ENCODE results near the gene GPN2.

The GPN2 gene

DNA sequence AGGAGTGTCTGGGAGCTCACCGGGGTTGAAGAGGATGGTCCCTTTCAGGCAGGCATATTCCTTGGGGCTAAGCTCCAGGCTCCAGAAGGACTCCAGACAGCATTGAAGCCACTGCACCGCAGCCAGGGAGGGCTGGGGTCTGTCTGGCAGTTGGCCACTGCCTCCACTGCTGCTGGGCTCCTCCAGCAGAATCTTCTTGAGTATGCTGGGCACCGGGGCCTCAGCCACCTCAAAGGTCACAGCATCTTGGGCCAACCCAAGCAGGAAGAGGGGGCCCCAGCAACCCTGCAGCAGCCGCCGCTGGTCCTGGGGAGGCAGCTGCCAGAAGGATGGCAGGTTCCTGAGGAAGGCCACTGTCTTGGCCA, 23.3 kb upstream of the GPN2 start:
- peaks cover 18% of the 10 kb centered on the region for H3K27me3 ChIP-seq (ENCODE audit: insufficient read depth, low read length)
- H3K4me3 ChIP-seq (ENCODE audit: low read length): no peak overlapping the region
- H2AFZ ChIP-seq (ENCODE audit: low read depth, low read length): no peak overlapping the region

DNA sequence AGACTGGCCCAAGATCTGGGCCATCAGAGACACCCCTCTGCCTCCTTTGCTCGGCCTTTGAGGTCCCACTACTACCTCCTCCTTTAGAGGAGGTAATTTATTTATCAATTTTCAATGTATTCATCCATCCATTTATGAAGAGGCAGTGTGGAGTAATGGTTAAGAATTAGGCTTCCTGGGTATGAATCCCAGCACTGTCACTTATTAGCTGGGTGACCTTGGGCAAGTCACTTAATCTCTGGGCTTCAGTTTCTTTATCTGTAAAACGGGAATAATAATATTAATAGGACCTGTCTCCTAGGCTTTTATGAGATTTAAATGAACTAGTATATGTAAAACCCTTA, 22.0 kb upstream of the GPN2 start:
- Histone ChIP-seq H3K9me3 (ENCODE audit: low read length) (no peaks in the 10 kb centered on the region), H3K27me3 (ENCODE audit: insufficient read depth, low read length) (peaks cover 18% of the 10 kb centered on the region), H3K36me3 (ENCODE audit: insufficient read depth, low read length) (no peaks in the 10 kb centered on the region), H2AFZ (ENCODE audit: low read depth, low read length) (no peak overlapping the region), H3K4me1 (ENCODE audit: insufficient read depth, low read length) (no peaks in the 10 kb centered on the region), H3K4me3 (ENCODE audit: low read length) (no peak overlapping the region)

More for the DNA sequence above, 23.3 kb upstream of the GPN2 start:
- Histone ChIP-seq H3K4me1 (ENCODE audit: insufficient read depth, low read length) (no peaks in the 10 kb centered on the region), H3K36me3 (ENCODE audit: insufficient read depth, low read length) (no peaks in the 10 kb centered on the region), H3K9me3 (ENCODE audit: low read length) (no peaks in the 10 kb centered on the region)

DNA sequence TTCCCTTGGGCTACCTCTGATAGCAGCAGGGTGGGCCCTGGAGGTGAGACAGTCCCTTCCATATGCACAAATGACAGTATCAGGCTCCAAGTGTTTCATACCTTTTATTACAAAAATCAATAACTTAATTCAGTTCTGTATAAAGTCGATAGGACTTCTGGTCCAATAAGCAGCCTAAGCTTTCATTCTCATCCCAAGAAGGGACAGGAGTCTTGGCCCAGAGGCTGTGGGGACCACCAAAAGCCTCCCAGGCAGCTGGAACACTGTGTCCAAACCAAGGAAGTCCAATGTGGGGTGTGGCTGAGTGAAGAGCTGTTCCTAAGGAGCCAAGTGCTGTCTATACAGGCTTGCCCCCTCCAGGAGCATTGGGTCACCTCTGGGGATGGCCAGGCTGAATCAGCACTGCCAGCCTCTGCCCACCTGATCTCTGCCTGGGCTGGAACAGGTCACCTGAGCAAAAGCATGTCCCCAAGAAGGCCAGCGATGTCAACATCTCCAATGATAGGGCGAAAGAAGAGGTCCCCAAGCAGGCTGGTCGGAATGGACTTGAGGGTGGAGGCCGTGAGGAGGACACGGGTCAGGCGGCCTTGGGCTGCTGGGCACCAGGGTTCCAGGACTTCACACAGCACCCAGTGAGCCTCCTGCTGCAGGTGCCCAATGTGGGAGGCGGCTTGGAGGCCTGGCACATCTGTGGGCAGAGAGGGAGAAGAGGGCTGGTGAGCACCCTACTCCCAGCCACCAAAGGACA, 21.5 kb upstream of the GPN2 start:
- H3K27me3 ChIP-seq (ENCODE audit: insufficient read depth, low read length): peaks cover 21% of the 10 kb centered on the region
- H3K9me3 ChIP-seq (ENCODE audit: low read length): no peaks in the 10 kb centered on the region
- no peaks in the 10 kb centered on the region for H3K4me1 ChIP-seq (ENCODE audit: insufficient read depth, low read length)
- H3K4me3 ChIP-seq (ENCODE audit: low read length): no peak overlapping the region
- H3K36me3 ChIP-seq (ENCODE audit: insufficient read depth, low read length): no peaks in the 10 kb centered on the region
- no peak overlapping the region for H2AFZ ChIP-seq (ENCODE audit: low read depth, low read length)

DNA sequence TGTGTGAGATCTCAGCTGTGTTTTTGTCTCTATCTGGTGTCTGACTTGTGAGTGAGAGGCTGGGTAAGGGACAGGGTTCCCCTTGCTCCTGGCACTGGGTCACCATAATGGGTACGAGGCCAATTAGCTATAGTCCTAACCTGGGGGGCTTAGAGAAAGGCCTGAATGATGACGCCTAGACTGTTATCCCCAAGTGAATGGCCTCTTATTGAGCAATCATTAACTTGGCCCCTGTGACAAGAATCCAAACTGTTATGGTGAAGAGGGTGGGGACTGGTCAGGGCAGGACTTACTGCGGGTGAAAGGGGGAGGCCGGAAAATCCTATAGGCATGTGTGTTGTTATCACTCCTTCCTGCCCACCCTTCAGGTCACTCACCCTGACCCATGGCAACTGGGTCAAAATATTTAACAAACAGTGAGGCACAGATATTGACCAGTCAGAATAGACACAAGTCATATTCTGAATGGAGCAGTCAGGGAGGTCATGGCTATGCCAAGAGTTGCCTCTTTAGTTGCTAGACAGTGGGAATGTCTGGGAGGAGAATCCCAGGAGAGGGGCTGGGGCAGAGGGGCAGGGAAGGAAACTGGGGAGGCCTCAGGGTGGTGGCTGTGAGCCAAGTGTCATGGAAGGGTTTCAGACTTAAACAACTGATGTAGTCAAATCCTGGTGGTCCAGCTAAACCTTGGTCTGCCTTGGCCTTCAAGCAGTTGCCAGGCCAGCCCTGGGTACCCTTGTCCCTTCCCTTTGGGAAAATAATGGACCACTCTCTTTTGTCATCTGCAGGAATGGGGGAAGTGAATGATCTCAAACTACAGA, 20.5 kb upstream of the GPN2 start:
- no peaks in the 10 kb centered on the region for H3K4me1 ChIP-seq (ENCODE audit: insufficient read depth, low read length)
- H3K36me3 ChIP-seq (ENCODE audit: insufficient read depth, low read length): no peaks in the 10 kb centered on the region
- no peak overlapping the region for H2AFZ ChIP-seq (ENCODE audit: low read depth, low read length)
- H3K9me3 ChIP-seq (ENCODE audit: low read length): no peaks in the 10 kb centered on the region
- H3K4me3 ChIP-seq (ENCODE audit: low read length): no peak overlapping the region
- H3K27me3 ChIP-seq (ENCODE audit: insufficient read depth, low read length): peaks cover 21% of the 10 kb centered on the region

DNA sequence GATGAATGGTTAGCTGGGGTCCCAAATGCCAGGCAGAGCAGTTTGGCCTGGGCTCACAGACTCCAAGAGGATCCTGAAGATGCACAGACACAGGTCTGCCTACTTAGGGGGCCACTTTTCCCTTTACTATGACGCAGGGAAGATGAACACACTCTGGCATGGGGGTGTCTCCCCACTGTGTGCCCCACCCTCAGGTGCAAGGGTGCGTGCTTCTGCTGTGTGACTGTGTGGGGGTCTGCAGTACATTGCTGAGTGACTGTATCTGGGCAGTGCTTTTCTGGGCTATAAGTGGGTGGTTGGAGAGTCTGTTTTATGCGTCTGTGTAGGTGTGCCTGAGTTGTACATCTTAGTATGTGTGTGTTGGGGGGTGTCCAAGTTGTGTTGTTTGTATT, 19.9 kb upstream of the GPN2 start:
- Histone ChIP-seq H3K4me3 (ENCODE audit: low read length) (no peak overlapping the region), H3K36me3 (ENCODE audit: insufficient read depth, low read length) (no peaks in the 10 kb centered on the region), H2AFZ (ENCODE audit: low read depth, low read length) (no peak overlapping the region), H3K9me3 (ENCODE audit: low read length) (no peaks in the 10 kb centered on the region), H3K27me3 (ENCODE audit: insufficient read depth, low read length) (peaks cover 19% of the 10 kb centered on the region), H3K4me1 (ENCODE audit: insufficient read depth, low read length) (no peaks in the 10 kb centered on the region)

DNA sequence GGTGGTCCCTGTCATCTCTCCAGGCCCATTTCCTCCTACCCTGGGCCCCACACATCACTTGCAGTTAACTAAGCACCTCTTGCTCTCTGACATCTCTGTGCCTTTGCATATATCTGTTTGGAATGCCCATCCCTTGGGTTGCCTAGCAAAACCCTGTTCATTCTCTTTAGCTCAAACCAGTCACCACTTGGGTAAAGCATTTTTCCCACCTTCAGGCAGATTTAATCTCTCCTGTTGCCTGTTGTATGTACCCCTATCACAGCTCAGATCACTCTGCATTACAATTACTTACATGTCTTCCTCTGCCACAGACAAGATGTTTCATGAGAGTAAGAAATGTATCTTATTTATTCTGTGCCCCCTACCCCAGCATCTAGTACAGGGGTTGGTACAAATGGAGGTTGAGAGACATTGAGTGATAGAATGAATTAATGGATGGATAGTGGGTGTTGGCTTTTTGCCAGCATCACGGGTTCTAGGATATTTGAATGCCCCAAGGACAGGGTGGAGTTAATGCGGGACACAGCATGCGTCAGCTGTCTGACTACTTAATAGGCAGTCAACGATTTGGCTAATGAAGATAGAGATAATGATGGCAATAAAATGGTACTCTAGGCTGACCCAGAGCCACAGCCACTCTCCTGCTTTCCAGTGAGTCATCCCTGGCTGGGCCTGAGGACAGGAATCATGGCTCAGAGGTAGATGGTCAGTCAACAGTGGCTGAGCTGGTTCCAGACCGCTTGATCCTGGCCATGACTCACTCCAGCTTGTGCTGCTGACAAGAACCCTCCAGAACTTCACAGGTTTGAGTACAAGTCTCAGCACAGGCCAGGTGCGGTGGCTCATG, 17.2 kb upstream of the GPN2 start:
- H3K36me3 ChIP-seq (ENCODE audit: insufficient read depth, low read length): no peaks in the 10 kb centered on the region
- H3K9me3 ChIP-seq (ENCODE audit: low read length): no peaks in the 10 kb centered on the region
- H3K27me3 ChIP-seq (ENCODE audit: insufficient read depth, low read length): peaks cover 19% of the 10 kb centered on the region
- H3K4me3 ChIP-seq (ENCODE audit: low read length): no peak overlapping the region
- no peak overlapping the region for H2AFZ ChIP-seq (ENCODE audit: low read depth, low read length)
- no peaks in the 10 kb centered on the region for H3K4me1 ChIP-seq (ENCODE audit: insufficient read depth, low read length)

DNA sequence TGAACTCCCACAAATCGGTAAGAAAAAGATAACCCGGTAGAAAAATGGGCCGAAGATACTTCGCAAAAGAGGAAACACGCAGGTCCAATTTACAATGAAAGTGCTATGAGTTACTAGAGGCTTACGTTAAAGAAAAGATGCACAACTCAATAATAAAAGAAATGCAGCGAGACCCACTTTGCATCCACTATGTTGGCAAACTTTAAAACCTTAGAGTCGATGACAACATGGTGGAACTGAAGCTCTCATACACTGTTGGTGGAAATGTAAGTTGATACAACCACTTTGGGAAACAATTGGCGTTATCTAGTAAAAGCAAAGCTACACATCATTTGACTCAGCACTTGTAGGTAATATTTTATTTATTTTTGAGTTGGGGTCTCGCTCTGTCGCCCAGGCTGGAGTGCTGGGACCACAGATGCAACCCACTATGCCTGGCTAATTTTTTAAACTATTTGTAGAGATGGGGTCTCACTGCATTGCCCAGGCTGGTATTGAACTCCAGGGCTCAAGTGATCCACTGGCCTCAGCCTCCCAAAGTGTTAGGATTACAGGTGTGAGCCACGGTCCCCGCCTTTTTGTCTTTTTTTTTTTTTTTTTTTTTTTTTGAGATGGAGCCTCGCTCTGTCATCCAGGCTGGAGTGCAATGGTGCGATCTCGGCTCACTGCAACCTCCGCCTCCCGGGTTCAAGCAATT, 10.9 kb upstream of the GPN2 start:
- no peaks in the 10 kb centered on the region for H3K27me3 ChIP-seq (ENCODE audit: insufficient read depth, low read length)
- H2AFZ ChIP-seq (ENCODE audit: low read depth, low read length): peak overlapping the region; percentile 97
- H3K9me3 ChIP-seq (ENCODE audit: low read length): no peaks in the 10 kb centered on the region
- H3K4me3 ChIP-seq (ENCODE audit: low read length): peak overlapping the region; percentile 93
- peaks cover 7% of the 10 kb centered on the region for H3K36me3 ChIP-seq (ENCODE audit: insufficient read depth, low read length)
- H3K4me1 ChIP-seq (ENCODE audit: insufficient read depth, low read length): peaks cover 14% of the 10 kb centered on the region

DNA sequence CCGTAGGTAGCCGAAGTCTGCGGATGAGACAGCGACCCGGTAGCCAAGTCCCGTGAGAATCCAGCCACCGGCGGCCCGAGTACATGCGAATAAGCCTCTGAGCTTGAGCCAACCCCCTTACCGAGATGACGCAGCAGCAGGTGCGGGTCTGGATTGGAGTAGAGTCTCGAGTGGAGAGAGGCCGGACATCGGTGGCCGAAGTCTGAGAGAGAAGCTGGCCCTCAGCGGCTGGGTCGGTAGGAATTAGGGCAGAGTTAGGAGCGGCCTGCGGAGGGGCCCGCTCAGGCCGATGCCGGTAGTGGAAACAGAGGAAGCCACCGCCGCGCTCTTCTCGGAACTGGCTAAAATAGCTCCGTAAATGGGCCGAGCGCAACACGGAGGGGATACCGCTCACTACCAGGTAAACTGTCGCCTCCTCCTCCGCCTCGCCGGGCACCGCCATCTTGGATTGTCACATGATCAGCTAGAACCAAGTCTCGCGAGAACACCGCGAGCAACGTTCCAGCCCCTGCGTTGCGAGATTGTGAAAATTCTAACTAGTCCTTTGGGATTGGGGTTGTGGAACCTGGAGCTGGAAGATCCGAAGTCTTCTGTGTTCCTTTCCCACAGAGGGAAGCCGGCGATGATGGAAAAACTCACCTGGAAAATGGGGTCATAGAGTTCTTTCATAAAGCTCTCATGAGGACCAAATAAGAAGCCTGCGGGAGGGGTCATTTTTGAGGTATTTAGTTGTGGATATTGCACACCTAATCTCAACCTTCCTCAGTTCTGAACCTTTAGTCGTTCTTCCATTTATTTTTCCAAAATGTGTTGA, 10.1 kb upstream of the GPN2 start, which contains the start of gene GPATCH3:
Gene GPATCH3 (minus strand): TSS at position 467 of the 814 bp plus-strand sequence. CDS start 25 bp downstream, at position 442.
- Histone ChIP-seq H3K9me3 (ENCODE audit: low read length) (no peaks in the 10 kb centered on the region), H2AFZ (ENCODE audit: low read depth, low read length) (peak within 1 kb of the TSS; percentile 97), H3K4me3 (ENCODE audit: low read length) (peak within 1 kb of the TSS; percentile 93), H3K4me1 (ENCODE audit: insufficient read depth, low read length) (peaks cover 14% of the 10 kb centered on the region), H3K36me3 (ENCODE audit: insufficient read depth, low read length) (peaks cover 12% of the 10 kb centered on the region), H3K27me3 (ENCODE audit: insufficient read depth, low read length) (no peaks in the 10 kb centered on the region)

DNA sequence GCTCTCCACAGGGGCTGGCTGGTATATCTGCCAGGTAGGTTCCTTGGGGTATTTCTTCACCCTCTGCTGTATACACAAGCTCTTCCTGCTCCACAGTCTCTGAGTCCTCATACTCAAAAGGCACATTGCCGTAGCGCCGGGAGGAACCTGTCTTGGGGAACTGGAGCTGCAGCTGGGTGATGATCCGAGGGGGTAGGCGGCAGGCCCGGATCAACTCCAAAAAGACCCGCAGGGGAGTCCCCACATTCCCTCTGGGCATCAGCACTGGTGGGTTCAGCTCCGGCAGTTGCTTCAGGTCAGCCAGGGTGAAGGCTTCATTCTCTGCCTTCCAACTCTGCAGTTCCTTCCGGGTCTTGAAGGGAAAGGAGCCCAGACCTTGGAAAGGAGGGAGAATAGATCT, 7.3 kb upstream of the GPN2 start:
- no peak overlapping the region for H3K4me3 ChIP-seq (ENCODE audit: low read length)
- no peaks in the 10 kb centered on the region for H3K9me3 ChIP-seq (ENCODE audit: low read length)
- H3K27me3 ChIP-seq (ENCODE audit: insufficient read depth, low read length): no peaks in the 10 kb centered on the region
- H3K4me1 ChIP-seq (ENCODE audit: insufficient read depth, low read length): peaks cover 14% of the 10 kb centered on the region
- H3K36me3 ChIP-seq (ENCODE audit: insufficient read depth, low read length): peaks cover 34% of the 10 kb centered on the region
- no peak overlapping the region for H2AFZ ChIP-seq (ENCODE audit: low read depth, low read length)

DNA sequence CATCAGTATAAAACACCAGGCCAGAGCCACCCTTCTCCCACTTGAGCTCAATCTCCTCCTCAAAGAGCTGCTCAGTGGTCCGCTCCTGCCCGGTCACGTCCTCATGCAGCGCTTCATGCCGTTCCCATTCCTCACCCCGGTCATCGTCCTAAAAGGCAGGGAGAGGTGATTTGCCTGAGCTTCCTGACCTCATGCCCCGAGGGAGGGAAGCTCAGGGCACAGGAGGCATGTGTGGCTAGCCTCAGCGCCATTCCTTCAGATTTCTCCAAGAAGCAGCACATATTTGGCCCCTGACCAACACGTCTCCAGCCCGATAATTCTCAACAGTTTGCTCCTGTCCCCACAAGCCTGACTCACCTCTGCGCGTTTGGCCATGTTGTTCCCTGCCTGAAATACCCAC, 4.2 kb upstream of the GPN2 start:
- H3K27me3 ChIP-seq (ENCODE audit: insufficient read depth, low read length): no peaks in the 10 kb centered on the region

DNA sequence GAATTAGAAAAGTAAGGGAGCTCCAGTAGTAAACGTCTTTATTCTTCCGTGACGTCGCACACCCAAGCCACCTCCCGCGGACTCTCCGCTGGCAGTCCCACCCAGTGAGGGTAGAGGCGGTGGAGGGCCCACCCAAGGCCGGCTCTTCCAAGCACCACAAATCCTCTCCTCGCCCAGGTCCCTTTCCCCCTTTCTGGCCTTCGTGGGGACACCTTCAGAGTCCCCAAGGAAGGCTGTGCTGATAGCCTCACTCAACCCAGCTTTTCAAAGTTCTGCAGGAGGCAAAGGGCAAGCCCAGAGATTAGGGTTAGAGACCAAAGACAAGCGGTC, 349 bp upstream of the GPN2 start:
- peak overlapping the region; percentile 83 for H3K4me3 ChIP-seq (ENCODE audit: low read length)
- H2AFZ ChIP-seq (ENCODE audit: low read depth, low read length): peak overlapping the region; percentile 63
- no peaks in the 10 kb centered on the region for H3K27me3 ChIP-seq (ENCODE audit: insufficient read depth, low read length)
- H3K4me1 ChIP-seq (ENCODE audit: insufficient read depth, low read length): peaks cover 15% of the 10 kb centered on the region
- peaks cover 50% of the 10 kb centered on the region for H3K36me3 ChIP-seq (ENCODE audit: insufficient read depth, low read length)
- no peaks in the 10 kb centered on the region for H3K9me3 ChIP-seq (ENCODE audit: low read length)

More for the DNA sequence above, 4.2 kb upstream of the GPN2 start:
- no peak overlapping the region for H3K4me3 ChIP-seq (ENCODE audit: low read length)
- H3K4me1 ChIP-seq (ENCODE audit: insufficient read depth, low read length): peaks cover 14% of the 10 kb centered on the region
- H2AFZ ChIP-seq (ENCODE audit: low read depth, low read length): no peak overlapping the region
- H3K9me3 ChIP-seq (ENCODE audit: low read length): no peaks in the 10 kb centered on the region
- H3K36me3 ChIP-seq (ENCODE audit: insufficient read depth, low read length): peaks cover 38% of the 10 kb centered on the region

DNA sequence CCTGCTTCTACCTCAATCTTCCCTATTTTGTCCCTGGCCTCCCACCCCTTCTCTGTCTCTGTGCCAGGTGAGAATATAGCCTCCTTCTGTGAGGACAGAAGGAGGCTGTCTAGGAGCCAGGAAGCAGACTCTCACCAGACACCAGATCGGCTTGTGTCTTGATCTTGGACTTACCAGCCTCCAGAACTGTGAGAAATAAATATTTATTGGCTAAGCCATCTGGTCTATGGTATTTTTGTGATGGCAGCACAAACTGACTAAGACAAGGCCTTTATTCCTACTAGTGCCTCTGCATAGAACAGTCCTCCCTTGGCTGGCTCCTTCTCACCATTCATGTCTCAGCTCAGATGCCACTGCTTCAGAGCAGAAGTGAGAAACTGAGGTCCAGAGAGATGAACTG, 1.9 kb downstream of the GPN2 start:
- H3K36me3 ChIP-seq (ENCODE audit: insufficient read depth, low read length): peaks cover 53% of the 10 kb centered on the region
- H3K9me3 ChIP-seq (ENCODE audit: low read length): no peaks in the 10 kb centered on the region

More for the DNA sequence above, 1.9 kb downstream of the GPN2 start:
- Histone ChIP-seq H3K4me3 (ENCODE audit: low read length) (no peak overlapping the region), H3K27me3 (ENCODE audit: insufficient read depth, low read length) (no peaks in the 10 kb centered on the region), H2AFZ (ENCODE audit: low read depth, low read length) (no peak overlapping the region), H3K4me1 (ENCODE audit: insufficient read depth, low read length) (peaks cover 15% of the 10 kb centered on the region)

All from neuron (in vitro differentiated cells).